ENCODE measurements around the gene ZBED1. TPM values are rescaled to one million over a fixed set of nuclear protein-coding genes. Genes with fewer than 3 reads are reported as not detected.

ZBED1 gene
- total and polyA plus RNA-seq, 2 donors (not counting 1 experiment from before 2014, with no cell fraction given) = 14.5 to 24.8 TPM

DNA sequence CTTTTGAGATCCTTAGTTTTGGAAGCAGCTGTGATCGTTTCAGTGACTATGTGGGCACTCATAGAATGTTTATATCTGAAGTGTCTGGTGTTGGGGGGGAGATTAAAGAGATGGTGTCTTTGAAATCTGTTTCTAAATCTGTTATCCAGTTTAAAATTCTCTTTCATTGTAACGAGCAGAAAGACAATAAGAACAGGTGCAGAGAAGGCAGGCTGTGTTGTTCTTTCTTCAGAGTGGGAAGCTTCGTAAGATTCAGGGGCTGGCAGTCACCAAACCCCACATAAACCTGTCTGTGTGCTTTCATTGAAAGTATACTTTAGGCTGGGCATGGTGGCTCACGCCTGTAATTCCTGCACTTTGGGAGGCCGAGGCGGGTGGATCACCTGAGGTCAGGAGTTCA lies 16.3 kb upstream of the ZBED1 start:
- Histone ChIP-seq H3K9ac (ENCODE audit: insufficient read depth, low read length) (no peak overlapping the region), H3K27ac (ENCODE audit: insufficient read depth, low read length) (no peak overlapping the region), H3K4me3 (replicated peaks in 1 of 4; ENCODE audit: control extremely low read depth in 1 of 4, insufficient read depth in 1 of 4, low read depth in 3 of 4, low read length in 4 of 4) (no peak overlapping the region), H4K20me1 (ENCODE audit: control insufficient read depth, extremely low read depth, insufficient read depth, low read length) (no peaks in the 10 kb centered on the region), H3K4me2 (ENCODE audit: extremely low read depth, insufficient read depth, low read length) (no peak overlapping the region), H3K4me1 (ENCODE audit: control insufficient read depth, extremely low read depth, insufficient read depth, low read length) (no peaks in the 10 kb centered on the region), H2AFZ (ENCODE audit: low read length) (no peak overlapping the region), H3K36me3 (ENCODE audit: control insufficient read depth, insufficient read depth, low read length) (no peaks in the 10 kb centered on the region), H3K27me3 (ENCODE audit: control insufficient read depth, insufficient read depth, low read length) (no peaks in the 10 kb centered on the region), H3K79me2 (ENCODE audit: control insufficient read depth, insufficient read depth, low read length) (no peaks in the 10 kb centered on the region), H3K9me3 (ENCODE audit: control insufficient read depth, insufficient read depth, low read depth, low read length) (no peaks in the 10 kb centered on the region)
- no peak for DNase-seq (ENCODE audit: low read depth in 2 of 2)
- TF ChIP-seq, protein P1, sequence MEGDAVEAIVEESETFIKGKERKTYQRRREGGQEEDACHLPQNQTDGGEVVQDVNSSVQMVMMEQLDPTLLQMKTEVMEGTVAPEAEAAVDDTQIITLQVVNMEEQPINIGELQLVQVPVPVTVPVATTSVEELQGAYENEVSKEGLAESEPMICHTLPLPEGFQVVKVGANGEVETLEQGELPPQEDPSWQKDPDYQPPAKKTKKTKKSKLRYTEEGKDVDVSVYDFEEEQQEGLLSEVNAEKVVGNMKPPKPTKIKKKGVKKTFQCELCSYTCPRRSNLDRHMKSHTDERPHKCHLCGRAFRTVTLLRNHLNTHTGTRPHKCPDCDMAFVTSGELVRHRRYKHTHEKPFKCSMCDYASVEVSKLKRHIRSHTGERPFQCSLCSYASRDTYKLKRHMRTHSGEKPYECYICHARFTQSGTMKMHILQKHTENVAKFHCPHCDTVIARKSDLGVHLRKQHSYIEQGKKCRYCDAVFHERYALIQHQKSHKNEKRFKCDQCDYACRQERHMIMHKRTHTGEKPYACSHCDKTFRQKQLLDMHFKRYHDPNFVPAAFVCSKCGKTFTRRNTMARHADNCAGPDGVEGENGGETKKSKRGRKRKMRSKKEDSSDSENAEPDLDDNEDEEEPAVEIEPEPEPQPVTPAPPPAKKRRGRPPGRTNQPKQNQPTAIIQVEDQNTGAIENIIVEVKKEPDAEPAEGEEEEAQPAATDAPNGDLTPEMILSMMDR (conservative IDR thresholded peaks at IDR 0.05 in 1 of 2, IDR thresholded peaks at IDR 0.05 in 1 of 2; ENCODE audit: low read depth in 1 of 2, low read length in 2 of 2) = no peak
- no peak for TF ChIP-seq EZH2 (IDR thresholded peaks at IDR 0.05; ENCODE audit: low read length, missing control alignments)

DNA sequence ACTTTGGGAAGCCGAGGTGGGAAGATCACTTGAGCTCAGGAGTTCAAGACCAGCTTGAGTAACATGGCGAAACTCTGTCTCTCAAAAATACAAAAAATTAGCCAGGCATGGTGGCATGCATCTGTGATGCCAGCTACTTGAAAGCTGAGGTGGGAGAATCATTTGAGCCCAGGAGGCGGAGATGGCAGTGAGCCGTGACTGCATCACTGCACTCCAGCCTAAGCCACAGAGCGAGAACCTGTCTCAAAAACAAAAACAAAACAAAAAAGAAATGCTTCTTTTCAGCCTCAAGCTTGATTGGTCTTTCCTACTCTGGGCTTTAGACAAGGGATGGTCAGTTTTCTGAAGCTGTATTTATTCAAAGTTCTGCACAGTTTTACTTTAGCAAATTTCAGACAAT lies 15.8 kb upstream of the ZBED1 start:
- H3K27me3 ChIP-seq (ENCODE audit: control insufficient read depth, insufficient read depth, low read length) = no peaks in the 10 kb centered on the region
- no peak overlapping the region for H2AFZ ChIP-seq (ENCODE audit: low read length)
- TF ChIP-seq, protein P1 (conservative IDR thresholded peaks at IDR 0.05 in 1 of 2, IDR thresholded peaks at IDR 0.05 in 1 of 2; ENCODE audit: low read depth in 1 of 2, low read length in 2 of 2) = no peak
- no peak for TF ChIP-seq EZH2 (IDR thresholded peaks at IDR 0.05; ENCODE audit: low read length, missing control alignments)
- H3K9me3 ChIP-seq (ENCODE audit: control insufficient read depth, insufficient read depth, low read depth, low read length) = no peaks in the 10 kb centered on the region
- no peaks in the 10 kb centered on the region for H4K20me1 ChIP-seq (ENCODE audit: control insufficient read depth, extremely low read depth, insufficient read depth, low read length)
- H3K4me3 ChIP-seq (replicated peaks in 1 of 4; ENCODE audit: control extremely low read depth in 1 of 4, insufficient read depth in 1 of 4, low read depth in 3 of 4, low read length in 4 of 4) = no peak overlapping the region
- no peak overlapping the region for H3K27ac ChIP-seq (ENCODE audit: insufficient read depth, low read length)
- no peaks in the 10 kb centered on the region for H3K4me1 ChIP-seq (ENCODE audit: control insufficient read depth, extremely low read depth, insufficient read depth, low read length)
- no peak overlapping the region for H3K4me2 ChIP-seq (ENCODE audit: extremely low read depth, insufficient read depth, low read length)
- DNase-seq (ENCODE audit: low read depth in 2 of 2) = no peak
- no peaks in the 10 kb centered on the region for H3K79me2 ChIP-seq (ENCODE audit: control insufficient read depth, insufficient read depth, low read length)
- H3K36me3 ChIP-seq (ENCODE audit: control insufficient read depth, insufficient read depth, low read length) = no peaks in the 10 kb centered on the region
- H3K9ac ChIP-seq (ENCODE audit: insufficient read depth, low read length) = no peak overlapping the region

DNA sequence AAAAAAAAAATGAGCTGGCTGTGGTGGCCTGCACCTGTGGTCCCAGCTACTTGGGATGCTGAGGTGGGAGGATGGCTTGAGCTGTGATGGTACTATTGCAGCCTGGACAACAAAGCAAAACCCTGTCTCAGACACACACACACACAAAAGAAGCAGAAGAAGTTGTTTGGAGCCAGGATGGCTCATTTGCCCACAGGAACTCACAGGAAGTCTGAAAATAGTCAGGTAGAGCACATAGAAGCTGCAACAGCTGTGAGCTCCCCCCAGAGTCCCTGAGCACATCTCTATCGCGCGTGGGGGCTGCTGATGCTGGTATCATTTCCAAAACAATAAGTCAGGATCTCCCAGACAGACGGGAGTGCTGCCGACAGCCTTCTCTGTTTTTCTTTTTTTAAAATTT lies 13.4 kb upstream of the ZBED1 start:
- Histone ChIP-seq H3K4me3 (replicated peaks in 1 of 4; ENCODE audit: control extremely low read depth in 1 of 4, insufficient read depth in 1 of 4, low read depth in 3 of 4, low read length in 4 of 4) (no peak overlapping the region), H3K27me3 (ENCODE audit: control insufficient read depth, insufficient read depth, low read length) (no peaks in the 10 kb centered on the region), H3K4me2 (ENCODE audit: extremely low read depth, insufficient read depth, low read length) (no peak overlapping the region), H3K9ac (ENCODE audit: insufficient read depth, low read length) (no peak overlapping the region), H3K9me3 (ENCODE audit: control insufficient read depth, insufficient read depth, low read depth, low read length) (no peaks in the 10 kb centered on the region), H3K27ac (ENCODE audit: insufficient read depth, low read length) (no peak overlapping the region), H4K20me1 (ENCODE audit: control insufficient read depth, extremely low read depth, insufficient read depth, low read length) (no peaks in the 10 kb centered on the region), H3K36me3 (ENCODE audit: control insufficient read depth, insufficient read depth, low read length) (no peaks in the 10 kb centered on the region), H3K4me1 (ENCODE audit: control insufficient read depth, extremely low read depth, insufficient read depth, low read length) (no peaks in the 10 kb centered on the region), H2AFZ (ENCODE audit: low read length) (no peak overlapping the region), H3K79me2 (ENCODE audit: control insufficient read depth, insufficient read depth, low read length) (no peaks in the 10 kb centered on the region)
- no peak for TF ChIP-seq EZH2 (IDR thresholded peaks at IDR 0.05; ENCODE audit: low read length, missing control alignments)
- TF ChIP-seq, protein P1 (conservative IDR thresholded peaks at IDR 0.05 in 1 of 2, IDR thresholded peaks at IDR 0.05 in 1 of 2; ENCODE audit: low read depth in 1 of 2, low read length in 2 of 2) = no peak
- DNase-seq (ENCODE audit: low read depth in 2 of 2) = no peak
